GM19452 (cell line): ENCODE data around the gene SPC25.
"Not testable (repeated sequence)": the region's sequence is repeated elsewhere in the genome, so short reads cannot be mapped to it uniquely, and the experiment has no call there.

Experiments used
- ATAC-seq: cut with Tn5 transposase; IDR thresholded peaks from one replicate; pipeline ENCODE4 v1.9.1; 2021; ENCODE audit not compliant: unreplicated experiment

SPC25 gene

GRCh38 chr2:168904358-168904757, 14.1 kb upstream of the SPC25 start:
- ATAC-seq = no peak

DNA sequence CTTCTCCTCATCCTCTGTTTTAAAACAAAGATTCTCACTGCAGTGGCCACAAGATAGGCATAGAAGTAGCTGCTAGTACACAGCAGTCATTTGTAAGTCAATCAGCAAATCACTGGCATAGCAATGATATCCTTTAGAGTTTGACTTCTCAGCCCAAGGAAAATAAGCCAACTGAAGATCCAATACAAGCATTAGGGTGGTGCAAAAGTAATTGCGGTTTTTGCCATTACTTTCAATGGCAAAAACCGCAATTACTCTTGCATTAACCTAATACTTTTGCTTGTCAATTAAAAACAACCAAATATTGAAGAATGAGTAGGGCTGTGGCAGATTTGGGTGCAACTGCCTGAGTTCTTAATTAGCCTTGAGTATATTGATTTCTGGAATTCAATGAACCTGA, 13.7 kb upstream of the SPC25 start:
- no peak for ATAC-seq

- no peak for ATAC-seq
Observed at GRCh38 chr2:168901003-168901402, 10.8 kb upstream of the SPC25 start, which contains the start of gene G6PC2. Gene G6PC2, plus strand, starts transcription at chr2:168901291. Its CDS starts 41 bp downstream, at chr2:168901332.

GRCh38 chr2:168897449-168897848, 7.2 kb upstream of the SPC25 start:
- no peak for ATAC-seq

DNA sequence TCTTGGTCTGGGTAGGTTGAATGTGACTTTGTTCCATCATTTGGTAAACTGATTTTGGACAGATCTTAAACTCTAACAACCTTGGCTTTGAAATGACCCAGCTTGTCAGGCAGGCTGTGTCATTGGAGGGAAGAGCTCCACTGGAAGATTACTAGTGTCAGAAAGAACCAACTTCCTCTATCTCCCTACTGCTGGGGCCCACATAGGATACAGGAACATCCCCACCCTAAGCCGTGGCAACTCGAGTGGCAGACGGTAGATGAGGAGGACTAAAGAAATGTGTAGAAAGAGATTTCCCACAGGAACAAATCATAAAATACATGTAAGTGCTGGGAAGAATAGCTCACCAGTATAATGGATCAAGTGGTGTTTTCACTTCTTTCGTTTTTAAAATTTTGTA, 6.6 kb upstream of the SPC25 start:
- no peak for ATAC-seq

DNA sequence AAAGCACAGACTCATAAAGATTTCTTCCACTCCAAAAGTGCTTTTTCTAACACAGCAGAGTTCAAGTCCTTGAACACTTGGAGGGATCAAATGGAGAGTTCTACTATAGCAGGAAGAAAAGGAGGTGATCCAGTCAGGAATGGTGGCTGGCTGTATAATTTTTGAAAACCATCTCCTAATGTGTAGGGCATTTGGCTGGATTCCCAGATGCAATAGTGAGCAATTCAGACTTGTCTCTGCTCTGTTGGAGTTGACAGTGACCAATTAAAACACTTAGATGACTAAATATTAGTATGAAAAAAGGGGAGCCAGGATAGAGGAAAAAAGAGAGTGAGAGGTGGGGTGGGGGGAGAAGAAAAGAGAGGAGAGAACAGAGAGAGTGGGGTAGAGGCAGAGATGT, 5.5 kb upstream of the SPC25 start:
- no peak for ATAC-seq

DNA sequence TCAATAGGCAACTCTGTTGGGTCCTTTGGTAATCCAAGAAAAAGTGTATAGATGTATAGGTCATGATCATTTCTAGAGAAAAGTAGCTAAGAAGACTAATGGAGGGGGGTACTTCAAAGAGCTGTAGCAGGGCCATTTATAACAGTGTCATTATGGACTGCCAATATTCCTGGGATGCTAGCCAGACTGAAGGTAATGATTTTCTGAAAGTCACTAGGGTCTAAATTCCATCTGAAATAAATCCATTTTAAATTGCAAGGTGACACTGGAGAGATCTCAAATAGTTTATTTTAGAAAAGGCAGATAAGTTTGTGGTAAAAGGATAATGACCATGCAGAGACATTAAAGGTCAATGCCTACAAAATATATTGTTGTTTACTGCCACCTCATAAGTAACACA, 4.5 kb upstream of the SPC25 start:
- no peak for ATAC-seq

DNA sequence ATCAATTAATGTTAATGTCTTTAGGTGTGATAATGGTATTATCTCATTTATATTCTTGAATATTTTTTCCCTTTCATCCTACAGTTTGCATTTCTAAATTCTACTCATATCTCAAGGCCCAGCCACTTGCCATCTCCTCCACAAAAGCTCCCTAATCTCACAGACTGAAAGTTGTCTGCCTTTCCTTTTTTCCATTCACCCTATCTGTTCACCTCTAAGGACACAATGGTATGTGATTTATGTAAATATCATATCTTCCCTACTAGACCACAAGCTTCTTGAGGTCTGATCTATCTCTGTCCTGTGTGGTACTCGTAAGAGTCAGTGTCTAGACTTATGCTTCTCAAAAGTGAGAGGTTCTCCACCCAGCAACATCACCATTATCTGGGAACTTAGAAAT, 3.9 kb upstream of the SPC25 start:
- no peak for ATAC-seq

GRCh38 chr2:168892327-168892726, 2.1 kb upstream of the SPC25 start:
- no peak for ATAC-seq

GRCh38 chr2:168889635-168890005, 610 bp downstream of the SPC25 start:
- ATAC-seq = no peak

DNA sequence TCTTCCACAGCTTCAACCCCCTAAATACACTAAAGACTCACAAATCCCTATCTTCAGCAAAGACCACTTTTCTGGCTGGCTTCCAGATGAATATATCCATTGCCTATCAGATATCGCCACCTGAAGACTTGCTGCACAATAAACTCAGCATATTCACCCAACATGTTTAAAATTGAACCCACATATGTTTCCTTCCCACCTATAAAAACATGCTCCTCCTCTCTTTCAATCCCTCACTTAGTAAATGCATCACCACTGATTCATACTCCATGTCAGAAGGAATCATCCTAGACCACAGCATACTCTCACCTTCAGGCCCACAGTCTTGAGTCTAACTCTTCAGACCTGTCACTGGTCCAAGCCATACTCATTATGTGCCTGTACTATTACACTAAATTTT, 5.3 kb downstream of the SPC25 start:
- ATAC-seq = no peak

- ATAC-seq = not testable (repeated sequence)
Observed at GRCh38 chr2:168882163-168882562, 8.1 kb downstream of the SPC25 start.

- no peak for ATAC-seq
Observed at GRCh38 chr2:168874368-168875054, 15.7 kb downstream of the SPC25 start.

GRCh38 chr2:168870824-168871223, 19.4 kb downstream of the SPC25 start:
- not testable (repeated sequence) for ATAC-seq

GRCh38 chr2:168870369-168870768, 19.9 kb downstream of the SPC25 start:
- not testable (repeated sequence) for ATAC-seq

- ATAC-seq = not testable (repeated sequence)
Observed at GRCh38 chr2:168867164-168867563, 23.1 kb downstream of the SPC25 start.

DNA sequence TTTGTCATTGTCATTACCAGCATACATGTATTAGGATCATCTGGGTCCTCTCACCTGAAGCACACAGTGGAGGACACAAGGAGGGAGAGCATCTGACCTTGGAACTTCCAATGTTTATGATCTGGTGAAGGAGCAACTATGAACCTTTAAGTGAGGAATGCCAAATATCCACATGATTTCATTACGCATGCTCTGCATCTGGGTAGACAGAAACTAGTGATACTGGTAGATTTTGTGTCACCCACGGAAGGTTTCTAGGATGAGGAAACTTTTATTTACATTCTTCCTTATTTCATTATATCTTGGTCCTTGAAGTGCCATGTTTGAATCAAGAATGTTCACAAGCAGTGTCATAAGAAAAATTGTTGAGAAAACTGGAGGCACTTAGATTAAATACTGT, 32.1 kb downstream of the SPC25 start:
- no peak for ATAC-seq

- no peak for ATAC-seq
Observed at GRCh38 chr2:168855601-168856000, 34.6 kb downstream of the SPC25 start.

GRCh38 chr2:168854651-168855050, 35.6 kb downstream of the SPC25 start:
- ATAC-seq = no peak

- no peak for ATAC-seq
Observed at GRCh38 chr2:168853471-168853870, 36.8 kb downstream of the SPC25 start.

DNA sequence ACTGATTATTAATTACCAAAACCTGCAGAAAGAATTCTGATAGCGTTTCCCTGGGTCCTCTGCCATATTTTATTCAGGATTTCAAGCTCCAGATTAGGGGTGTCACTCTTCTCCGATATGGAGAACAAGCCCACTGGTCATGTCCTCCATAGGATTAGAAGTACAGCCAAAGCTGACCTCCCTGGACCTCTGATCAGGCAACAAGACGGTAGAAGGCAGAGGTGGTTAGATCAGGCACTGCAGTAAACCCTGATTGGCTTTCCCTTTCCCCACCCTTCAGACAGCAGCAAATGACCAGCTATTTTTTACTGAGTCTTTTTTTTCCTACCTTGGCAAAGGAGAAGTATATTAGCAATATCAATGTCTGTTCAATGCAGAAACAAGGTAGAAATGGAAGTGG, 37.7 kb downstream of the SPC25 start:
- ATAC-seq = no peak

GRCh38 chr2:168851674-168852320, 38.4 kb downstream of the SPC25 start:
- no peak for ATAC-seq

GRCh38 chr2:168850846-168851245, 39.4 kb downstream of the SPC25 start:
- ATAC-seq = no peak
